ENCODE measurements around the gene SMAD4. TPM values are rescaled to one million over a fixed set of nuclear protein-coding genes. Genes with fewer than 3 reads are reported as not detected.

SMAD4 gene
- polyA plus RNA-seq, 3 donors, result 21.0 to 34.0 (median 29.1) TPM

DNA sequence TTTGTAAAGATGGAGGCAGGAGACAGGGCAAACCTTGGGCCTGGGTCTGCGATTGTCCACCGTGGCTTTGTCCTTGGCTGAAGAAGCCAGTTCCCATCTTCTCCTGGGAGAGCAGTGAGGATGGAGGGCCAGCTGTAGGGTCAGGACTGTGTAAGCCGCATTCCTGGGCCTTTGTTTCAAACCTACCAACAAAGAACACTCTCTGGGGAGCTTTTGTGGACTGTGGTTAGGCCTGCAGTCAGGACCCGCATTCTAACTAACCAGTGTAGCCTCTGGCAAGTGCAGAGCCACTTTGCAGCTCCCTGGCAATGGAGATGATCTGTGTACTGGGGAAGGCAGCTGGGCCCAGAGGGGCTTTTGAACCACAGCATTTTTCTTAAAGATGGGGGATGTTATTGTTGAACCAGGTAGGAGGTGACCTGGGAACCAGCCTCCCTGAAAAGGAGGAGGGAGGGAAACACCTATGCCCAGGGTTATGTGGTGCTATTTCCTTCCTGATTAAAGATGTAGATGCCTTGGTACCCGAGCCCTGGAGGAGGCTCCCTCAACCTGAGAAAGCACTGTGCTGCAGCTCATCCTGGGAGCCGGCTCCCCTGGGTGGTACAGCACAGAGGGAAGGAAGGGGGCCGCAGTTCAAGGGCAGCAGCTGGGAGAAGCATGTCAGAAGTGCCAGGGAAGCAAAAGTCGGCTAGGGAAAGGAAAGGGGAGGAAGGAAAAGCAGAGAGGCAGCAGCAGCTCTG lies 12.7 kb upstream of the SMAD4 start:
- H3K9me3 Mint-ChIP-seq, result peaks cover 0 to 11% (median 3%) of the 10 kb centered on the region in 7 donors
- no peaks in the 10 kb centered on the region for H3K79me2 ChIP-seq (ENCODE audit: insufficient read depth, low read length)
- no peaks in the 10 kb centered on the region for H3K27me3 ChIP-seq (ENCODE audit: control insufficient read depth in 2 of 2, insufficient read depth in 2 of 2, low read length in 2 of 2)
- no peak overlapping the region for H3K27ac ChIP-seq (ENCODE audit: low read depth in 1 of 2, low read length in 2 of 2)
- DNase-seq, result no peak
- no peaks in the 10 kb centered on the region for H3K4me1 Mint-ChIP-seq
- H4K20me1 ChIP-seq (ENCODE audit: insufficient read depth, low read length), result no peaks in the 10 kb centered on the region
- peaks cover 7 to 11% of the 10 kb centered on the region in 2 donors for H3K36me3 Mint-ChIP-seq
- no peaks in the 10 kb centered on the region for H3K27me3 Mint-ChIP-seq (ENCODE audit: low read depth in 3 of 3)
- WGBS (ENCODE audit: insufficient coverage), result 86% methylated on average over 7 of the region's 8 CpGs
- intact Hi-C loops (cut with micrococcal nuclease), result no loop called here
- no peak overlapping the region for H3K9ac ChIP-seq (ENCODE audit: insufficient read depth, low read length, poor library complexity, severe bottlenecking)
- TF ChIP-seq, protein P1, sequence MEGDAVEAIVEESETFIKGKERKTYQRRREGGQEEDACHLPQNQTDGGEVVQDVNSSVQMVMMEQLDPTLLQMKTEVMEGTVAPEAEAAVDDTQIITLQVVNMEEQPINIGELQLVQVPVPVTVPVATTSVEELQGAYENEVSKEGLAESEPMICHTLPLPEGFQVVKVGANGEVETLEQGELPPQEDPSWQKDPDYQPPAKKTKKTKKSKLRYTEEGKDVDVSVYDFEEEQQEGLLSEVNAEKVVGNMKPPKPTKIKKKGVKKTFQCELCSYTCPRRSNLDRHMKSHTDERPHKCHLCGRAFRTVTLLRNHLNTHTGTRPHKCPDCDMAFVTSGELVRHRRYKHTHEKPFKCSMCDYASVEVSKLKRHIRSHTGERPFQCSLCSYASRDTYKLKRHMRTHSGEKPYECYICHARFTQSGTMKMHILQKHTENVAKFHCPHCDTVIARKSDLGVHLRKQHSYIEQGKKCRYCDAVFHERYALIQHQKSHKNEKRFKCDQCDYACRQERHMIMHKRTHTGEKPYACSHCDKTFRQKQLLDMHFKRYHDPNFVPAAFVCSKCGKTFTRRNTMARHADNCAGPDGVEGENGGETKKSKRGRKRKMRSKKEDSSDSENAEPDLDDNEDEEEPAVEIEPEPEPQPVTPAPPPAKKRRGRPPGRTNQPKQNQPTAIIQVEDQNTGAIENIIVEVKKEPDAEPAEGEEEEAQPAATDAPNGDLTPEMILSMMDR (IDR thresholded peaks at IDR 0.05), result no peak
- H3K27ac Mint-ChIP-seq, result peak overlapping the region in 2 of 7 donors; percentile 14 to 40
- no peak overlapping the region for H2AFZ ChIP-seq (ENCODE audit: insufficient read depth, low read depth, low read length, poor library complexity, severe bottlenecking)
- peak overlapping the region in 1 of 2 donors; percentile 4 for H3K4me3 Mint-ChIP-seq
- H3K4me3 ChIP-seq (replicated peaks in 1 of 3; ENCODE audit: low read depth in 2 of 3, low read length in 3 of 3), result no peak overlapping the region
- no peaks in the 10 kb centered on the region for H3K4me1 ChIP-seq (ENCODE audit: control insufficient read depth in 1 of 2, insufficient read depth in 2 of 2, low read length in 2 of 2)
- H3K9me3 ChIP-seq (replicated peaks in 1 of 2; ENCODE audit: control insufficient read depth in 1 of 2, insufficient read depth in 1 of 2, low read length in 2 of 2), result no peaks in the 10 kb centered on the region
- no peak overlapping the region for H3K4me2 ChIP-seq (replicated peaks; ENCODE audit: extremely low read depth, low read length, poor library complexity, severe bottlenecking)
- H3K36me3 ChIP-seq (replicated peaks in 1 of 2; ENCODE audit: control insufficient read depth in 1 of 2, insufficient read depth in 2 of 2, low read length in 2 of 2), result peaks cover 0 to 8% of the 10 kb centered on the region in 2 donors

DNA sequence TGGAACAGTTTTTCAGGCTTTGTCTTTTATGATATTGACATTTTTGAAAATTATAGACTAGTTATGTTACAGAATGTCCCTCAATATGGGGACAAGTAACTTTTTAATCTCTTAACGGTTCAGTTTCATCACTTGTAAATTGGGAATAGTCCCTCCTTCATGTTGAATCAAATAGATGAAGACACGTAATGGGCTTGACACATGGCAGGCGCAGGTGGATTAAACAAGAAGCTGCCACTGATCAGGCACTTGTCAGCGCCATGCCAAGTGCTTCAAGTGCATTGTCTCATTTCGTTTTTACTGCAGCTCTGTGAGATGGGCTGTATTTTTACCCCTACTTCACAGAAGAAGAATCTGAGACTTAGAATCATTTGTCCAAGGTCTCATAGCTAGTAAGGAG lies 9.5 kb upstream of the SMAD4 start:
- H3K27me3 Mint-ChIP-seq (ENCODE audit: low read depth in 3 of 3), result peaks cover 0 to 2% (median 0%) of the 10 kb centered on the region in 3 donors
- no peak overlapping the region for H3K4me2 ChIP-seq (replicated peaks; ENCODE audit: extremely low read depth, low read length, poor library complexity, severe bottlenecking)
- H3K4me3 ChIP-seq (replicated peaks in 1 of 3; ENCODE audit: low read depth in 2 of 3, low read length in 3 of 3), result no peak overlapping the region
- H2AFZ ChIP-seq (ENCODE audit: insufficient read depth, low read depth, low read length, poor library complexity, severe bottlenecking), result no peak overlapping the region
- TF ChIP-seq, protein P1 (IDR thresholded peaks at IDR 0.05), result no peak
- H4K20me1 ChIP-seq (ENCODE audit: insufficient read depth, low read length), result no peaks in the 10 kb centered on the region
- H3K36me3 ChIP-seq (replicated peaks in 1 of 2; ENCODE audit: control insufficient read depth in 1 of 2, insufficient read depth in 2 of 2, low read length in 2 of 2), result peaks cover 0 to 8% of the 10 kb centered on the region in 2 donors
- no peaks in the 10 kb centered on the region for H3K9me3 ChIP-seq (replicated peaks in 1 of 2; ENCODE audit: control insufficient read depth in 1 of 2, insufficient read depth in 1 of 2, low read length in 2 of 2)
- no peak overlapping the region for H3K27ac Mint-ChIP-seq
- H3K4me1 ChIP-seq (ENCODE audit: control insufficient read depth in 1 of 2, insufficient read depth in 2 of 2, low read length in 2 of 2), result peaks cover 6 to 7% of the 10 kb centered on the region in 2 donors
- no peaks in the 10 kb centered on the region for H3K79me2 ChIP-seq (ENCODE audit: insufficient read depth, low read length)
- H3K9ac ChIP-seq (ENCODE audit: insufficient read depth, low read length, poor library complexity, severe bottlenecking), result no peak overlapping the region
- intact Hi-C loops (cut with micrococcal nuclease), result no loop called here
- DNase-seq, result no peak
- no peaks in the 10 kb centered on the region for H3K27me3 ChIP-seq (ENCODE audit: control insufficient read depth in 2 of 2, insufficient read depth in 2 of 2, low read length in 2 of 2)
- no peak overlapping the region for H3K4me3 Mint-ChIP-seq
- peaks cover 0 to 5% (median 0%) of the 10 kb centered on the region in 7 donors for H3K9me3 Mint-ChIP-seq
- WGBS (ENCODE audit: insufficient coverage), result no CpG with 5 or more reads among the region's 5 CpGs
- H3K4me1 Mint-ChIP-seq, result peaks cover 3% of the 10 kb centered on the region
- peaks cover 12 to 16% of the 10 kb centered on the region in 2 donors for H3K36me3 Mint-ChIP-seq
- no peak overlapping the region for H3K27ac ChIP-seq (ENCODE audit: low read depth in 1 of 2, low read length in 2 of 2)
